ENCODE results near the gene FOXO6. TPM values are rescaled to one million over a fixed set of nuclear protein-coding genes. Genes with fewer than 3 reads are reported as not detected.

Gene FOXO6
- total and polyA plus RNA-seq, 12 donors: 0.30 to 2.6 (median 1.3) TPM

- Histone ChIP-seq H3K27ac (peak overlapping the region in 7 of 10 donors; percentile 12 to 56 (median 49)), H3K36me3 (no peaks in the 10 kb centered on the region), H3K27me3 (peaks cover 0 to 44% (median 3%) of the 10 kb centered on the region in 7 donors), H3K4me3 (no peak overlapping the region), H3K9me3 (no peaks in the 10 kb centered on the region), H3K4me1 (peaks cover 6 to 55% (median 18%) of the 10 kb centered on the region in 9 donors)
- WGBS, 2 donors: 5% methylated on average over 10 of the region's 10 CpGs
- TF ChIP-seq CTCF (IDR thresholded peaks at IDR 0.05): no peak
- intact Hi-C loops (cut with DNase I): no loop called here
- ATAC-seq (peak; percentile 90 to 94 (median 93)), DNase-seq (peak; percentile 87 to 90)
These were observed 26.4 kb downstream of the FOXO6 start for GRCh38 chr1:41387667-41388091.

GRCh38 chr1:41388510-41388909 lies 27.3 kb downstream of the FOXO6 start:
- H3K4me1 ChIP-seq: peaks cover 6 to 47% (median 18%) of the 10 kb centered on the region in 9 donors
- H3K9me3 ChIP-seq: no peaks in the 10 kb centered on the region
- no peak overlapping the region for H3K4me3 ChIP-seq
- peaks cover 0 to 35% (median 0%) of the 10 kb centered on the region in 7 donors for H3K27me3 ChIP-seq
- H3K27ac ChIP-seq: peak overlapping the region in 3 of 10 donors; percentile 5 to 56 (median 6)
- TF ChIP-seq CTCF (IDR thresholded peaks at IDR 0.05): no peak
- intact Hi-C loops (cut with DNase I): no loop called here
- 49 to 59% methylated on average over 6 of the region's 6 CpGs for WGBS, 2 donors
- ATAC-seq (no peak), DNase-seq (no peak)
- no peaks in the 10 kb centered on the region for H3K36me3 ChIP-seq

- DNase-seq: no peak
- Histone ChIP-seq H3K36me3 (no peaks in the 10 kb centered on the region), H3K9me3 (no peaks in the 10 kb centered on the region), H3K4me3 (no peak overlapping the region), H3K4me1 (peaks cover 6 to 43% (median 18%) of the 10 kb centered on the region in 9 donors), H3K27ac (no peak overlapping the region), H3K27me3 (peaks cover 0 to 30% (median 0%) of the 10 kb centered on the region in 7 donors)
- WGBS, 2 donors: 79 to 81% methylated on average over 2 of the region's 2 CpGs
- intact Hi-C loops (cut with DNase I): no loop called here
- TF ChIP-seq CTCF (IDR thresholded peaks at IDR 0.05): no peak
- no peak for ATAC-seq
These were observed 27.8 kb downstream of the FOXO6 start for GRCh38 chr1:41389009-41389408.

DNA sequence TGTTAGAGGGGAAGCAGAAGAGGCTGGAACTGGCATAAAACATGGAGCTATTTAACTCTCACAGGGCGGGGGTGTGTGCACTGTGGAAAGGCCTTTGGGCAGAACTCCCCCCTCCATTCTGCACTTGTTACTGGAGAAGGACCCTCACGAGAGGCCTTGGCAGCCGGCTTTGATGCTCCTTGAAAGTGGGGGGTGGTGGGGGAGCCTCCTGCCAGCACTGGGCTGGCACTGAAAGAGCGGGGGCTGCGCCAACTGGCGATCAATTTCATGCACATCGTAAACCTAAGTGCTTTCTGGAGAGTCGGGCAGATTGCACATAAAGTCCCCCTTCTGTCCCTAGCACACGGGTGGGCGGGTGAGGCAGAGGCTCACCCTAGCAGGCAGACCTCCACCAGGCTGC lies 28.9 kb downstream of the FOXO6 start:
- intact Hi-C loops (cut with DNase I): no loop called here
- no peak for DNase-seq
- Histone ChIP-seq H3K27me3 (peaks cover 0 to 23% (median 0%) of the 10 kb centered on the region in 7 donors), H3K27ac (no peak overlapping the region), H3K36me3 (no peaks in the 10 kb centered on the region), H3K4me1 (peaks cover 6 to 47% (median 21%) of the 10 kb centered on the region in 9 donors), H3K9me3 (no peaks in the 10 kb centered on the region), H3K4me3 (no peak overlapping the region)
- 88 to 90% methylated on average over 10 of the region's 10 CpGs for WGBS, 2 donors
- TF ChIP-seq CTCF (IDR thresholded peaks at IDR 0.05): no peak
- no peak for ATAC-seq
